Measurements from ENCODE around the gene MAP2K6.

GRCh38 chr17:69417545-69418483 lies 3.3 kb downstream of the MAP2K6 start:
- TF ChIP-seq CTCF (IDR thresholded peaks at IDR 0.05; ENCODE audit: poor library complexity), result no peak
- no peak for TF ChIP-seq EZH2phosphoT487 (IDR thresholded peaks at IDR 0.05; ENCODE audit: low read depth, severe bottlenecking, unreplicated experiment)

Measured in hepatocyte (in vitro differentiated cells).